ENCODE measurements around the gene UBAP2L. TPM values are rescaled to one million over a fixed set of nuclear protein-coding genes. Genes with fewer than 3 reads are reported as not detected.

Gene UBAP2L
- total RNA-seq, 2 donors from 2014 or later = 198 to 224 TPM

- peaks cover 88% of the 10 kb centered on the region for H3K36me3 ChIP-seq (ENCODE audit: control insufficient read depth, insufficient read depth, low read length)
- DNase-seq = no peak
- no peaks in the 10 kb centered on the region for H3K9me3 ChIP-seq (ENCODE audit: control insufficient read depth, low read length)
- TF ChIP-seq CTCF (conservative IDR thresholded peaks at IDR 0.05) = no peak
- H3K4me3 ChIP-seq (ENCODE audit: low read length) = no peak overlapping the region
- H3K36me3 Mint-ChIP-seq (ENCODE audit: low read depth) = peaks cover 83% of the 10 kb centered on the region
- no peaks in the 10 kb centered on the region for H3K27me3 Mint-ChIP-seq (ENCODE audit: insufficient read depth)
- H3K27ac ChIP-seq (ENCODE audit: low read depth, low read length) = no peak overlapping the region
- H3K4me1 ChIP-seq (ENCODE audit: control insufficient read depth, insufficient read depth, low read length) = no peaks in the 10 kb centered on the region
- H3K27me3 ChIP-seq (ENCODE audit: control insufficient read depth, insufficient read depth, low read length, poor library complexity, severe bottlenecking) = no peaks in the 10 kb centered on the region
- H3K9ac ChIP-seq (ENCODE audit: extremely low read depth, low read length, poor library complexity, severe bottlenecking) = no peak overlapping the region
- no peaks in the 10 kb centered on the region for H3K9me3 Mint-ChIP-seq
- WGBS, 2 experiments (ENCODE audit: insufficient coverage in 1 of 2, insufficient read length in 1 of 2) = 95 to 97% methylated on average over 3 to 4 of the region's 4 CpGs
- no peak overlapping the region for H3K27ac Mint-ChIP-seq
- H3K4me1 Mint-ChIP-seq = no peaks in the 10 kb centered on the region
- no peak overlapping the region for H3K4me3 Mint-ChIP-seq
Observed at GRCh38 chr1:154236855-154237254, 16.1 kb downstream of the UBAP2L start.

- Mint-ChIP-seq H3K4me3 (no peak overlapping the region), H3K27ac (no peak overlapping the region), H3K36me3 (ENCODE audit: low read depth) (peaks cover 83% of the 10 kb centered on the region), H3K4me1 (no peaks in the 10 kb centered on the region), H3K9me3 (no peaks in the 10 kb centered on the region), H3K27me3 (ENCODE audit: insufficient read depth) (no peaks in the 10 kb centered on the region)
- DNase-seq = no peak
- Histone ChIP-seq H3K9ac (ENCODE audit: extremely low read depth, low read length, poor library complexity, severe bottlenecking) (no peak overlapping the region), H3K27ac (ENCODE audit: low read depth, low read length) (no peak overlapping the region), H3K4me1 (ENCODE audit: control insufficient read depth, insufficient read depth, low read length) (no peaks in the 10 kb centered on the region), H3K4me3 (ENCODE audit: low read length) (no peak overlapping the region), H3K27me3 (ENCODE audit: control insufficient read depth, insufficient read depth, low read length, poor library complexity, severe bottlenecking) (no peaks in the 10 kb centered on the region), H3K9me3 (ENCODE audit: control insufficient read depth, low read length) (no peaks in the 10 kb centered on the region), H3K36me3 (ENCODE audit: control insufficient read depth, insufficient read depth, low read length) (peaks cover 88% of the 10 kb centered on the region)
- TF ChIP-seq CTCF (conservative IDR thresholded peaks at IDR 0.05) = no peak
- WGBS, 2 experiments (ENCODE audit: insufficient coverage in 1 of 2, insufficient read length in 1 of 2) = 83 to 91% methylated on average over 1 to 2 of the region's 2 CpGs
Observed at GRCh38 chr1:154237435-154237834, 16.7 kb downstream of the UBAP2L start.

GRCh38 chr1:154237880-154238506 is 17.2 kb downstream of the UBAP2L start:
- no peak for TF ChIP-seq CTCF (conservative IDR thresholded peaks at IDR 0.05)
- Histone ChIP-seq H3K4me1 (ENCODE audit: control insufficient read depth, insufficient read depth, low read length) (no peaks in the 10 kb centered on the region), H3K36me3 (ENCODE audit: control insufficient read depth, insufficient read depth, low read length) (peaks cover 90% of the 10 kb centered on the region), H3K27me3 (ENCODE audit: control insufficient read depth, insufficient read depth, low read length, poor library complexity, severe bottlenecking) (no peaks in the 10 kb centered on the region), H3K9me3 (ENCODE audit: control insufficient read depth, low read length) (no peaks in the 10 kb centered on the region), H3K27ac (ENCODE audit: low read depth, low read length) (no peak overlapping the region), H3K4me3 (ENCODE audit: low read length) (no peak overlapping the region), H3K9ac (ENCODE audit: extremely low read depth, low read length, poor library complexity, severe bottlenecking) (no peak overlapping the region)
- 93 to 97% methylated on average over 3 to 6 of the region's 6 CpGs for WGBS, 2 experiments (ENCODE audit: insufficient coverage in 1 of 2, insufficient read length in 1 of 2)
- no peak overlapping the region for H3K4me3 Mint-ChIP-seq
- H3K36me3 Mint-ChIP-seq (ENCODE audit: low read depth) = peaks cover 83% of the 10 kb centered on the region
- no peaks in the 10 kb centered on the region for H3K4me1 Mint-ChIP-seq
- DNase-seq = no peak
- no peak overlapping the region for H3K27ac Mint-ChIP-seq
- H3K9me3 Mint-ChIP-seq = no peaks in the 10 kb centered on the region
- H3K27me3 Mint-ChIP-seq (ENCODE audit: insufficient read depth) = no peaks in the 10 kb centered on the region

All from endodermal cell (in vitro differentiated cells).